Measurements from ENCODE around the gene PTPN3. TPM values are rescaled to one million over a fixed set of nuclear protein-coding genes. Genes with fewer than 3 reads are reported as not detected.

Gene PTPN3
- total RNA-seq, 2 donors from 2014 or later = 2.7 to 4.6 TPM

DNA sequence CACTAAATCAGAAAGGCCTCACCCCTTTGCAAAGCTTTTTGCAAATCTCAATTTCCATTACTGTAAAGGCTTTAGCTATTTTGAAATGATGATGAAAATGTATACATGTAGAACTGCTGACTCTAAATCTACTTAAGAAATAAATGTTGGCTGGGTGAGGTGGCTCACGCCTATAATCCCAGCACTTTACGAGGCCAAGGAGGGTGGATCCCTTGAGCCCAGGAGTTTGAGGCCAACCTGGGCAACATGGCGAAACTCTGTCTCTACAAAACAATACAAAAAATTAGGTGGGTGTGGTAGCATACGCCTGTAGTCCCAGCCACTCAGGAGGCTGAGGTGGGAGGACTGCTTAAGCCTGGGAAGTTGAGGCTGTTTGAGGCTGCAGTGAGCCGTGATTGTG lies 64.6 kb downstream of the PTPN3 start:
- H3K27ac Mint-ChIP-seq = no peak overlapping the region
- no peaks in the 10 kb centered on the region for H3K4me1 Mint-ChIP-seq
- Histone ChIP-seq H3K27me3 (ENCODE audit: control insufficient read depth, insufficient read depth, low read length, poor library complexity, severe bottlenecking) (no peaks in the 10 kb centered on the region), H3K4me3 (ENCODE audit: low read length) (no peak overlapping the region), H3K36me3 (ENCODE audit: control insufficient read depth, insufficient read depth, low read length) (no peaks in the 10 kb centered on the region), H3K27ac (ENCODE audit: low read depth, low read length) (no peak overlapping the region), H3K4me1 (ENCODE audit: control insufficient read depth, insufficient read depth, low read length) (no peaks in the 10 kb centered on the region), H3K9me3 (ENCODE audit: control insufficient read depth, low read length) (no peaks in the 10 kb centered on the region), H3K9ac (ENCODE audit: extremely low read depth, low read length, poor library complexity, severe bottlenecking) (no peak overlapping the region)
- 86 to 92% methylated on average over 4 to 5 of the region's 5 CpGs for WGBS, 2 experiments (ENCODE audit: insufficient coverage in 1 of 2, insufficient read length in 1 of 2)
- H3K36me3 Mint-ChIP-seq (ENCODE audit: low read depth) = no peaks in the 10 kb centered on the region
- TF ChIP-seq, protein P1, sequence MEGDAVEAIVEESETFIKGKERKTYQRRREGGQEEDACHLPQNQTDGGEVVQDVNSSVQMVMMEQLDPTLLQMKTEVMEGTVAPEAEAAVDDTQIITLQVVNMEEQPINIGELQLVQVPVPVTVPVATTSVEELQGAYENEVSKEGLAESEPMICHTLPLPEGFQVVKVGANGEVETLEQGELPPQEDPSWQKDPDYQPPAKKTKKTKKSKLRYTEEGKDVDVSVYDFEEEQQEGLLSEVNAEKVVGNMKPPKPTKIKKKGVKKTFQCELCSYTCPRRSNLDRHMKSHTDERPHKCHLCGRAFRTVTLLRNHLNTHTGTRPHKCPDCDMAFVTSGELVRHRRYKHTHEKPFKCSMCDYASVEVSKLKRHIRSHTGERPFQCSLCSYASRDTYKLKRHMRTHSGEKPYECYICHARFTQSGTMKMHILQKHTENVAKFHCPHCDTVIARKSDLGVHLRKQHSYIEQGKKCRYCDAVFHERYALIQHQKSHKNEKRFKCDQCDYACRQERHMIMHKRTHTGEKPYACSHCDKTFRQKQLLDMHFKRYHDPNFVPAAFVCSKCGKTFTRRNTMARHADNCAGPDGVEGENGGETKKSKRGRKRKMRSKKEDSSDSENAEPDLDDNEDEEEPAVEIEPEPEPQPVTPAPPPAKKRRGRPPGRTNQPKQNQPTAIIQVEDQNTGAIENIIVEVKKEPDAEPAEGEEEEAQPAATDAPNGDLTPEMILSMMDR (conservative IDR thresholded peaks at IDR 0.05) = no peak
- DNase-seq = no peak
- H3K9me3 Mint-ChIP-seq = no peaks in the 10 kb centered on the region
- no peak overlapping the region for H3K4me3 Mint-ChIP-seq
- no peaks in the 10 kb centered on the region for H3K27me3 Mint-ChIP-seq (ENCODE audit: insufficient read depth)

DNA sequence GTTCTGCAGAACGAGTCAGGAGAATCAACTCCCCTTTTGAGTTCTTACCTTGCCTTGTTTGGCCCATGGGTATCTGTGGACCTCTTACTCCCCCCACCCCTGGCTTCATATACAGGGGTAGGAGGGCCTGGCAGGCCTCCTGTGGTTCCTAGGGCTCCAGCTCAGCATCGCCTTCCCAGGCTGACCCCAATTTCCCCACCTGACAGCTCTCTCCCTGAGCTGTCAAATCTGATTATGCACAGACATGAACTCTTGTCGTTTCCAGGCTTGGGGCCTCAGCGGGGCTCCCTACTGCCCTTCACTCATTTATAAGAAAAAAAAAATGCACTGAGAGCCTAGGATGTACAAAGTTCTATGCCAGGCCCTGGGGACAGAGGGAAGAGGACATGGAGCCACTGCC lies 67.9 kb downstream of the PTPN3 start:
- no peaks in the 10 kb centered on the region for H3K36me3 ChIP-seq (ENCODE audit: control insufficient read depth, insufficient read depth, low read length)
- H3K27ac ChIP-seq (ENCODE audit: low read depth, low read length) = no peak overlapping the region
- Mint-ChIP-seq H3K4me1 (no peaks in the 10 kb centered on the region), H3K9me3 (no peaks in the 10 kb centered on the region), H3K4me3 (no peak overlapping the region), H3K36me3 (ENCODE audit: low read depth) (no peaks in the 10 kb centered on the region), H3K27me3 (ENCODE audit: insufficient read depth) (no peaks in the 10 kb centered on the region), H3K27ac (no peak overlapping the region)
- no peak overlapping the region for H3K4me3 ChIP-seq (ENCODE audit: low read length)
- H3K9ac ChIP-seq (ENCODE audit: extremely low read depth, low read length, poor library complexity, severe bottlenecking) = no peak overlapping the region
- TF ChIP-seq, protein P1 (conservative IDR thresholded peaks at IDR 0.05) = no peak
- no peaks in the 10 kb centered on the region for H3K9me3 ChIP-seq (ENCODE audit: control insufficient read depth, low read length)
- no peaks in the 10 kb centered on the region for H3K27me3 ChIP-seq (ENCODE audit: control insufficient read depth, insufficient read depth, low read length, poor library complexity, severe bottlenecking)
- DNase-seq = no peak
- no peaks in the 10 kb centered on the region for H3K4me1 ChIP-seq (ENCODE audit: control insufficient read depth, insufficient read depth, low read length)
- WGBS, 2 experiments (ENCODE audit: insufficient coverage in 1 of 2, insufficient read length in 1 of 2) = 0 to 61% methylated on average over 1 to 4 of the region's 4 CpGs

DNA sequence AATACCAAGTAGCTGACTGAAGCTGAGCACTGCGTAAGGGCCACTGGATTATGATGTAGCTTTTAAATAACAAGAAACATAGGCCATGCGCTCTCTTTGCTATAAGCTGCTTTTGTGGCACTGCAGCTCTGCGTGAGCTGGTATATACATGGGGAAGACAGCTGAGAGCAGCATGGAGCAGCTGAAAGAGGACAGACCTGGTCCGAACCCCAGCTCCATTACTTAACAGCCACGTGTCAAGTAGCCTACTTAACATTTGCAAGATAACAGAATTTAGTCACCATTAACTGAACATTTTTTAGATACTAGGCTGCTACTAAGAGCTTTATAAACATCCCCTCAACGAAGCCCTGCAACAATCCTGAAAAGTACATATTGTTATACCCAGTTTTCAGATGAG lies 69.3 kb downstream of the PTPN3 start:
- H3K9me3 Mint-ChIP-seq = no peaks in the 10 kb centered on the region
- 89 to 91% methylated on average over 6 of the region's 6 CpGs for WGBS, 2 experiments (ENCODE audit: insufficient coverage in 1 of 2, insufficient read length in 1 of 2)

More for the DNA sequence above, 69.3 kb downstream of the PTPN3 start:
- TF ChIP-seq, protein P1 (conservative IDR thresholded peaks at IDR 0.05) = no peak
- Histone ChIP-seq H3K4me3 (ENCODE audit: low read length) (no peak overlapping the region), H3K4me1 (ENCODE audit: control insufficient read depth, insufficient read depth, low read length) (no peaks in the 10 kb centered on the region), H3K36me3 (ENCODE audit: control insufficient read depth, insufficient read depth, low read length) (no peaks in the 10 kb centered on the region), H3K9me3 (ENCODE audit: control insufficient read depth, low read length) (no peaks in the 10 kb centered on the region), H3K27me3 (ENCODE audit: control insufficient read depth, insufficient read depth, low read length, poor library complexity, severe bottlenecking) (no peaks in the 10 kb centered on the region), H3K27ac (ENCODE audit: low read depth, low read length) (no peak overlapping the region), H3K9ac (ENCODE audit: extremely low read depth, low read length, poor library complexity, severe bottlenecking) (no peak overlapping the region)
- Mint-ChIP-seq H3K27me3 (ENCODE audit: insufficient read depth) (no peaks in the 10 kb centered on the region), H3K4me3 (no peak overlapping the region), H3K27ac (no peak overlapping the region), H3K4me1 (no peaks in the 10 kb centered on the region), H3K36me3 (ENCODE audit: low read depth) (no peaks in the 10 kb centered on the region)
- DNase-seq = no peak

Data from endodermal cell (in vitro differentiated cells).